Bronchial epithelial cell (primary cell): ENCODE data around the gene QSOX1. TPM values are rescaled to one million over a fixed set of nuclear protein-coding genes. Genes with fewer than 3 reads are reported as not detected.

Source experiments
- DNase-seq: peaks from one replicate; pipeline ENCODE4 v3.0.0-alpha.2; 2010; ENCODE audit warnings: low read depth
- FAIRE-seq: peaks from 2 replicates; lab custom pipeline; 2011; peaks lifted over from hg19 to GRCh38; lab: Jason Lieb, UNC
- H3K27me3 ChIP-seq: 2 replicates; pipeline ENCODE4 v1.5.1; 2011; ENCODE audit warnings: low read length; ENCODE audit not compliant: control insufficient read depth, insufficient read depth
- H3K36me3 ChIP-seq: 2 replicates; pipeline ENCODE4 v1.5.1; 2011; ENCODE audit warnings: low read length; ENCODE audit not compliant: control insufficient read depth, insufficient read depth
- H3K4me3 ChIP-seq: 2 replicates; pipeline ENCODE4 v1.5.1; 2011; ENCODE audit warnings: mild to moderate bottlenecking, low read depth, low read length, control low read depth
- CTCF ChIP-seq: IDR thresholded peaks from 2 replicates; pipeline ENCODE4 v1.5.1; 2011; ENCODE audit warnings: mild to moderate bottlenecking, moderate library complexity, low read length, control low read depth, inconsistent platforms; ENCODE audit not compliant: insufficient read depth, severe bottlenecking
- total RNA-seq: library from RNA; depleted of rRNA; stranded (reverse); fragments of >200 nt; gene quantifications from 2 replicates; pipeline ENCODE4 v1.2.1, GENCODE V29; 2014

The QSOX1 gene
- total RNA-seq, 1 donor from 2014 or later, result 134 TPM

- no peak for FAIRE-seq
- Histone ChIP-seq H3K4me3 (no peak overlapping the region), H3K27me3 (no peaks in the 10 kb centered on the region), H3K36me3 (no peaks in the 10 kb centered on the region)
- DNase-seq, result no peak
- TF ChIP-seq CTCF, result no peak
Measured at GRCh38 chr1:180116964-180117763, 37.5 kb upstream of the QSOX1 start.

- FAIRE-seq (no peak), DNase-seq (peak; percentile 82)
- Histone ChIP-seq H3K27me3 (no peaks in the 10 kb centered on the region), H3K4me3 (no peak overlapping the region), H3K36me3 (no peaks in the 10 kb centered on the region)
- TF ChIP-seq CTCF, result no peak
Measured at GRCh38 chr1:180117764-180118116, 36.9 kb upstream of the QSOX1 start.

GRCh38 chr1:180119837-180120236 is 34.8 kb upstream of the QSOX1 start:
- FAIRE-seq (no peak), DNase-seq (no peak)
- H3K36me3 ChIP-seq, result no peaks in the 10 kb centered on the region
- H3K4me3 ChIP-seq, result no peak overlapping the region
- no peaks in the 10 kb centered on the region for H3K27me3 ChIP-seq
- TF ChIP-seq CTCF, result no peak

- Histone ChIP-seq H3K36me3 (no peaks in the 10 kb centered on the region), H3K4me3 (no peak overlapping the region), H3K27me3 (no peaks in the 10 kb centered on the region)
- DNase-seq (peak; percentile 99), FAIRE-seq (no peak)
- TF ChIP-seq CTCF, result no peak
Measured at GRCh38 chr1:180123463-180123936, 31.2 kb upstream of the QSOX1 start.

GRCh38 chr1:180130651-180131050 is 24.0 kb upstream of the QSOX1 start:
- no peak for DNase-seq
- no peak for TF ChIP-seq CTCF
- Histone ChIP-seq H3K36me3 (no peaks in the 10 kb centered on the region), H3K27me3 (no peaks in the 10 kb centered on the region), H3K4me3 (no peak overlapping the region)
- FAIRE-seq, result no peak
